ENCODE data around the gene UNC119B.

Gene UNC119B

GRCh38 chr12:120761519-120761934 lies 51.3 kb downstream of the UNC119B start:
- TF ChIP-seq, protein P1, sequence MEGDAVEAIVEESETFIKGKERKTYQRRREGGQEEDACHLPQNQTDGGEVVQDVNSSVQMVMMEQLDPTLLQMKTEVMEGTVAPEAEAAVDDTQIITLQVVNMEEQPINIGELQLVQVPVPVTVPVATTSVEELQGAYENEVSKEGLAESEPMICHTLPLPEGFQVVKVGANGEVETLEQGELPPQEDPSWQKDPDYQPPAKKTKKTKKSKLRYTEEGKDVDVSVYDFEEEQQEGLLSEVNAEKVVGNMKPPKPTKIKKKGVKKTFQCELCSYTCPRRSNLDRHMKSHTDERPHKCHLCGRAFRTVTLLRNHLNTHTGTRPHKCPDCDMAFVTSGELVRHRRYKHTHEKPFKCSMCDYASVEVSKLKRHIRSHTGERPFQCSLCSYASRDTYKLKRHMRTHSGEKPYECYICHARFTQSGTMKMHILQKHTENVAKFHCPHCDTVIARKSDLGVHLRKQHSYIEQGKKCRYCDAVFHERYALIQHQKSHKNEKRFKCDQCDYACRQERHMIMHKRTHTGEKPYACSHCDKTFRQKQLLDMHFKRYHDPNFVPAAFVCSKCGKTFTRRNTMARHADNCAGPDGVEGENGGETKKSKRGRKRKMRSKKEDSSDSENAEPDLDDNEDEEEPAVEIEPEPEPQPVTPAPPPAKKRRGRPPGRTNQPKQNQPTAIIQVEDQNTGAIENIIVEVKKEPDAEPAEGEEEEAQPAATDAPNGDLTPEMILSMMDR (conservative IDR thresholded peaks at IDR 0.05): no peak
- H3K27ac ChIP-seq: no peak overlapping the region

DNA sequence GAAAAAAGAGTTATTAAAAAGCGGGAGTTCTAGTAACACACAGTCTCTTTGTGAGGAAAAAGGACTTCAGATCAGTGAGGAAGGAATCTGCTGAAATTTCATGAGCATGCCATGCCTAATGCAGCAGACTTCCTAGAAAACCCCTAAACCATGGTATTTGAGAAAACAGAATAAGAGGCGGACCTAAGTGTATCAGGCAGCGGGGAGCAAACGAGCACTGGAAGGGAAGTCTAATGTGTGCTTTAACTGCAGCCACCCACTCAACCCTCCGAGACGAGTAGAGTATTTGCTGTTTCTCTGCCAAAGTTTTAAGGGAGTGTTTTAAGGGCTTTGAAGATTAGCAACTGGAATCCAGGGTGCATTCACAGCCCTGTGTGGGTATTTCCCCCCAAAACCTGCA lies 51.8 kb downstream of the UNC119B start:
- TF ChIP-seq, protein P1 (conservative IDR thresholded peaks at IDR 0.05): no peak
- no peak overlapping the region for H3K27ac ChIP-seq

- H3K27ac ChIP-seq: no peak overlapping the region
- TF ChIP-seq, protein P1 (conservative IDR thresholded peaks at IDR 0.05): no peak
Observed at GRCh38 chr12:120763250-120763649, 53.0 kb downstream of the UNC119B start.

- no peak overlapping the region for H3K27ac ChIP-seq
- TF ChIP-seq, protein P1 (conservative IDR thresholded peaks at IDR 0.05): no peak
Observed at GRCh38 chr12:120764816-120765215, 54.6 kb downstream of the UNC119B start.

- TF ChIP-seq, protein P1 (conservative IDR thresholded peaks at IDR 0.05): no peak
- H3K27ac ChIP-seq: no peak overlapping the region
Observed at GRCh38 chr12:120766566-120766965, 56.3 kb downstream of the UNC119B start.

DNA sequence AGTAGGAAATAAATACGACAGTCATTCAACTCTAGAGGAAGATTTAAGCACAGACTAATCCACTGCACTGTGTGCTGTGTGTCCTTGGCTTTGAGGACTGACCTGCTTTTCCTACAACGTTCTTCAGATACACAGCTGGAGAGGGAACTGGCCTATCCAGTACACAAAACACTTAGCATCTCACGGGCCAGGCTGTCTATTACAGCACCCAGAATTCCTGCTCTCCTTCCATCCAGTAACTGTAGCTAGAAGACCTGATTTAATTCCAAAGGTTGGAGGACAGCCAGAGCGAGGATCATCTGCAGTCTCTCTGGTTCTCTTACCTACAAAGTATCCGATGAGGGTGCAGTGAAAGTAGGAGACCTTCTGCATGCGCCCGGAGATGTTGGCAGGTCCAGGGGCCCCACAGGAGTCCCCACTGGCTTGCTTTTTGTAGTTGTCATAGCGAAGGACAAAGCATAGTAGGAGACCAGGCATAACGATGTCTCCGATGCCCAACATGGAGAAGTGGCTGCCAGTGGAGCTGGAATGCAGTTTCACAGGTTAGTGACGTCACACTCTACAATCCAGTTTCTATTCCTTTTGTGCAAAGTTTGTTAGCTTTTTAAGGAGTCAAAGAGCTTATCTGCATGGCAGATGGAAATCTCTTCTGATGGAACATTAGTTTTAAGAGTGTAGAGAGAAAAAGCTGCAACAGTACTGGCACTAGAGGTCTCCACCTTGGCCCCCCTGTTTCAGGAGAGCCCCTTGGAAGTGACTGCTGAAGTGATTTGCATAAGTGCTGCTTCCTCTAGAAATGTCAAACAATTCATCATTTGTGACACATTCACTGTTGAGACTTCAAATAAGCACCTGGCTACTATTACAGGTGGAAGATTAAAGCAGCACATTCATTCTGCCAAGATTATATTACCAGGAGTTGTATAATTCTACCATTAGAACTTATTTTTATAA lies 57.1 kb downstream of the UNC119B start:
- TF ChIP-seq, protein P1 (conservative IDR thresholded peaks at IDR 0.05): no peak
- H3K27ac ChIP-seq: no peak overlapping the region

- TF ChIP-seq, protein P1 (conservative IDR thresholded peaks at IDR 0.05): no peak
Observed at GRCh38 chr12:120771097-120771496, 60.8 kb downstream of the UNC119B start.

More at GRCh38 chr12:120771097-120771496, 60.8 kb downstream of the UNC119B start:
- no peak overlapping the region for H3K27ac ChIP-seq

All from VCaP (cell line).